GM23248 (cell line): ENCODE results near the gene AP2B1. TPM values are rescaled to one million over a fixed set of nuclear protein-coding genes. Genes with fewer than 3 reads are reported as not detected.
A peak's percentile ranks its signal among the peaks of the same experiment; 100 is the strongest.
"Not testable (repeated sequence)": the region's sequence is repeated elsewhere in the genome, so short reads cannot be mapped to it uniquely, and the experiment has no call there.

ENCODE experiments used
- DNase-seq: peaks from one replicate; pipeline ENCODE4 v3.0.0-alpha.2; 2015
- H2AFZ ChIP-seq: fragments of 200-600 bp; sonication (generic); 2 replicates; pipeline ENCODE4 v1.6.1; 2016; ENCODE audit warnings: antibody characterized with exemption
- H3F3A ChIP-seq: fragments of 200-600 bp; sonication (generic); 2 replicates; pipeline ENCODE4 v1.6.1; 2016; ENCODE audit warnings: mild to moderate bottlenecking, antibody characterized with exemption, mixed run types; ENCODE audit not compliant: insufficient read depth
- H3K27ac ChIP-seq: fragments of 200-600 bp; sonication (generic); 2 replicates; pipeline ENCODE4 v1.5.1; 2016; ENCODE audit warnings: mild to moderate bottlenecking
- H3K27me3 ChIP-seq: fragments of 200-600 bp; sonication (generic); replicated peaks from 2 replicates; pipeline ENCODE4 v1.6.1; 2016; ENCODE audit warnings: mild to moderate bottlenecking; ENCODE audit not compliant: insufficient read depth
- H3K36me3 ChIP-seq: fragments of 200-600 bp; sonication (generic); 2 replicates; pipeline ENCODE4 v1.6.1; 2016; ENCODE audit warnings: low read depth, mild to moderate bottlenecking
- H3K4me1 ChIP-seq: fragments of 200-600 bp; sonication (generic); 2 replicates; pipeline ENCODE4 v1.6.1; 2016; ENCODE audit warnings: mild to moderate bottlenecking; ENCODE audit not compliant: insufficient read depth
- H3K4me2 ChIP-seq: fragments of 200-600 bp; sonication (generic); one replicate; pipeline ENCODE4 v1.6.1; 2016; ENCODE audit warnings: mild to moderate bottlenecking; ENCODE audit not compliant: unreplicated experiment
- H3K4me3 ChIP-seq: fragments of 200-600 bp; sonication (generic); 2 replicates; pipeline ENCODE4 v1.5.1; 2016; ENCODE audit warnings: mild to moderate bottlenecking
- H3K79me2 ChIP-seq: fragments of 200-600 bp; sonication (generic); 2 replicates; pipeline ENCODE4 v1.6.1; 2016; ENCODE audit warnings: mild to moderate bottlenecking; ENCODE audit not compliant: insufficient read depth
- H3K9ac ChIP-seq: fragments of 200-600 bp; sonication (generic); 2 replicates; pipeline ENCODE4 v1.6.1; 2016; ENCODE audit warnings: mild to moderate bottlenecking
- H3K9me2 ChIP-seq: fragments of 200-600 bp; sonication (generic); 2 replicates; pipeline ENCODE4 v1.6.1; 2016; ENCODE audit warnings: mixed run types, mild to moderate bottlenecking, moderate library complexity; ENCODE audit not compliant: insufficient read depth
- H3K9me3 ChIP-seq: fragments of 200-600 bp; sonication (generic); one replicate; pipeline ENCODE4 v1.6.1; 2017; ENCODE audit warnings: low read depth
- H4K20me1 ChIP-seq: fragments of 200-600 bp; sonication (generic); 2 replicates; pipeline ENCODE4 v1.6.0; 2016; ENCODE audit not compliant: insufficient read depth
- EZH2 ChIP-seq: fragments of 200-600 bp; sonication (generic); IDR thresholded peaks from 2 replicates; pipeline ENCODE4 v1.6.1; 2018; ENCODE audit warnings: antibody characterized with exemption, mild to moderate bottlenecking; ENCODE audit not compliant: insufficient read depth, poor library complexity, severe bottlenecking
- EZH2phosphoT487 ChIP-seq: fragments of 200-600 bp; sonication (generic); IDR thresholded peaks from 2 replicates; pipeline ENCODE4 v1.6.1; 2018; ENCODE audit warnings: antibody characterized with exemption, moderate library complexity, mild to moderate bottlenecking, low read depth; ENCODE audit not compliant: insufficient read depth
- WGBS, 2 experiments: methylation state at CpG; one replicate each; pipeline ENCODE4 v1.1.6; 2015 to 2017; ENCODE audit warnings: low lambda C conversion rate in 2 of 2, low coverage in 1 of 2; ENCODE audit errors: missing lambda C conversion rate in 2 of 2; 5-methylcytosine and 5-hydroxymethylcytosine counted together
- in situ Hi-C: fragments of 300-500 bp; cut with MboI; formaldehyde crosslinking; loops from 2 replicates; pipeline ENCODE4 v1.15.0; 2020
- polyA plus RNA-seq: library from polyadenylated mRNA; unstranded; fragments of >200 nt; fragmentation: Nextera tagmentation; extraction: Ambion mirVana; gene quantifications from 2 replicates; pipeline ENCODE4 v1.2.1, GENCODE V29; 2016
- total RNA-seq: library from RNA; depleted of rRNA; stranded (reverse); fragments of >200 nt; shearing (Covaris generic); gene quantifications from 2 replicates; pipeline ENCODE4 v1.2.3, GENCODE V29; 2014

The AP2B1 gene
- total and polyA plus RNA-seq, 2 experiments from 2014 or later = 72.4 to 85.9 TPM

DNA sequence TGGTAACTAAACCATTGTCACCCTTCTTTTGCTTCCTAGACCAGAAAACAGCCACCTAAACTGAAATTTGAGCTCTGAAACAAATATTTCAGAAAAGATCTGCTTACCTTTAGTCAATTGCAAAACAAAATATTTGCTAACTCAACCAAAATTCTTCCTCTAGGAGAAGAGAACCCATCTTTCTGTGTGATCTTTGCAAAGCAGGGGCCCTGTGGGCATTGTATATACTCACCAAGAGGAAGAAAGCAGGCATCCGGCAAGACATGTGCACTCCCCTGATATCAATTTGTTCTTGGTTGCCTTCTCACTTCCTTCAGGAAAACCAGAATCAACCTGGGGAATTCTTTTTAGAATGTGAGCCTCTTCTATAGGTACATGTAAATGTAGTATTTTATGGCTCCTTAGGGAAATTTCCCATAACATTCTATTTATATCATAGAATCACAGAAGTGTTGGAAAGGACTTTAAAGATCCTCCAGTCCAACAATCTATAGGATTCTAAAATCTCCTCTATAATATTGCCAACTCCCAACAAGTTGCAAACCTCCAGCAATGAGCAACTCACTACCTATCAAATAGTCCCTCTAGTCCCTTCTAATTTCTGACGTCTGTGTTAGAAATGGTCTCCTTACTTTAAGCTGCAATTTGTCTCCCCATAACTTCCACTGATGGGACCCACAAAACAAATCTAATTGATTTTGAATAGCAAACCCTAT lies 27.5 kb upstream of the AP2B1 start:
- Histone ChIP-seq H3K4me3 (no peak overlapping the region), H3K79me2 (no peaks in the 10 kb centered on the region), H3K27me3 (peaks cover 31% of the 10 kb centered on the region; the same call in 1 of the 2 replicates), H3K9me2 (no peaks in the 10 kb centered on the region), H3K4me2 (no peak overlapping the region), H4K20me1 (no peaks in the 10 kb centered on the region), H3K36me3 (no peaks in the 10 kb centered on the region), H2AFZ (no peak overlapping the region), H3K4me1 (no peaks in the 10 kb centered on the region), H3K27ac (no peak overlapping the region), H3K9me3 (no peaks in the 10 kb centered on the region), H3F3A (no peaks in the 10 kb centered on the region), H3K9ac (no peak overlapping the region)
- in situ Hi-C loops = loop anchor here (10.0 kb wide), 1 partner anchor 55 kb away; no protein-coding TSS in a partner anchor
- DNase-seq = no peak
- WGBS, 2 experiments = 32 to 43% methylated on average over 2 of the region's 2 CpGs
- no peak for TF ChIP-seq EZH2
- no peak for TF ChIP-seq EZH2phosphoT487

DNA sequence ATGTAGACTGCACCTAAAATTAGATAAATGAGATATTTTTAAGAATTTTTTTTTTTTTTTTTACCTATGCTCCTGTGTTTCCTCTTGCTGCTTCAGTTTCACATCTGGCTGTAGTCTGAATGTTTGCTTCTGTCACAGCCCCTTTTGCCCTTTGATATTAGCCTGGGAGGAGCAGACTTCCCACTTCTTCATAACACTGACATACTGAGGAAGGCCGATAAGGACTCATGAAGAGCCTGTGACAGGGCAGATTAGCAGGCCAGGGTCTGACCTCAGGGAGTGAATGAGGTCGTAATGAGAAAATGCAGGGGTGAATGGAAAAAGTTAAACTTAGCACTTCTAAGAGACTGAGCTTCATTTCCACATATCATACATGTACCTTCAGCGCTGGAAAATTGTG lies 26.4 kb upstream of the AP2B1 start, which contains the start of gene SLFN14:
TSS of gene SLFN14 (minus strand) at position 117 of the 400 bp plus-strand sequence. CDS start 2,757 bp downstream, outside the sequence.
- Histone ChIP-seq H3K9me2 (no peaks in the 10 kb centered on the region), H3K27ac (no peak within 1 kb of the TSS), H3K9me3 (no peaks in the 10 kb centered on the region), H3K36me3 (no peaks in the 10 kb centered on the region), H3F3A (no peaks in the 10 kb centered on the region), H3K4me1 (no peaks in the 10 kb centered on the region), H3K9ac (no peak within 1 kb of the TSS), H2AFZ (no peak within 1 kb of the TSS), H3K27me3 (peaks cover 38% of the 10 kb centered on the region; the same call in 1 of the 2 replicates), H4K20me1 (no peaks in the 10 kb centered on the region), H3K4me2 (no peak within 1 kb of the TSS), H3K4me3 (no peak within 1 kb of the TSS), H3K79me2 (no peaks in the 10 kb centered on the region)
- in situ Hi-C loops = no loop called here
- TF ChIP-seq EZH2 (no peak), EZH2phosphoT487 (no peak)
- no peak for DNase-seq
- WGBS, 2 experiments = 49 to 56% methylated on average over 3 of the region's 3 CpGs

DNA sequence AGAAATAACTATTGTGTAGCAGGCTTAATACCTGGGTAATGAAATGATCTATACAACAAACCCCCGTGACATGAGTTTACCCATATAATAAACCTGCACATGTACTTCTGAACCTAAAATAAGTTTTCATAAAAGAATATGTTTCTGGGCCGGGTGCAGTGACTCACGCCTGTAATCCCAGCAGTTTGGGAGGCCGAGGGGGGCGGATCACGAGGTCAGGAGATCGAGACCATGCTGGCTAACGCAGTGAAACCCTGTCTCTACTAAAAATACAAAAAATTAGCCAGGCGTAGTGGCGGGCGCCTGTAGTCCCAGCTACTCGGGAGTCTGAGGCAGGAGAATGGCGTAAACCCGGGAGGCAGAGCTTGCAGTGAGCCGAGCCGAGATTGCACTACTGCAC lies 23.9 kb upstream of the AP2B1 start:
- H3K9me2 ChIP-seq, H3K27ac ChIP-seq, H2AFZ ChIP-seq, H3K4me2 ChIP-seq, H3K9me3 ChIP-seq, H3K9ac ChIP-seq, H3K4me3 ChIP-seq, DNase-seq, H3K79me2 ChIP-seq, H4K20me1 ChIP-seq, H3K4me1 ChIP-seq, in situ Hi-C loops, H3F3A ChIP-seq, H3K36me3 ChIP-seq: not testable (repeated sequence)
- whole genome bisulfite sequencing, 2 experiments = 62 to 71% methylated on average over 16 of the region's 16 CpGs
- H3K27me3 ChIP-seq = 0 out of 2 replicates have a peak, but pooled peaks cover 17% of the 10 kb centered on the region

DNA sequence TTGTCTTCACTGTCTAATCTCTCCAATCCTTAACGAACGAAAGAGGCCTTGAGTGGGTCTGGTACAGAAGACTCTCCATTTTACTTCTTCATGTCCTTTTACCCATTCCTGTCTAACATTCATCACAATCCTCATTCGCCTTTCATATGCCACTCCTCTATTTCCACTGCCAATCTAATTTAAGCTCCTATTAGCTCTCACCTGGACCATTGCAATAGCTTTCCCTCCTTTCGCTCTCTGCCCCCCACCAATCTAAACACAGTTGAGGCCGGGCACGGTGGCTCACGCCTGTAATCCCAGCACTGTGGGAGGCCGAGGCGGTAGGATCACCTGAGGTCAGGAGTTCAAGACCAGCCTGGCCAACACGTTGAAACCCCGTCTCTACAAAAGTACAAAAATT lies 20.2 kb upstream of the AP2B1 start:
- Histone ChIP-seq H3K79me2 (peaks cover 40% of the 10 kb centered on the region), H2AFZ (peak overlapping the region; percentile 96), H3F3A (no peaks in the 10 kb centered on the region), H3K4me3 (peak overlapping the region; percentile 100), H3K36me3 (no peaks in the 10 kb centered on the region), H3K27me3 (0 out of 2 replicates have a peak, but pooled peaks cover 9% of the 10 kb centered on the region), H4K20me1 (no peaks in the 10 kb centered on the region), H3K9ac (peak overlapping the region; percentile 94; the same call in 1 of the 2 replicates), H3K9me3 (no peaks in the 10 kb centered on the region), H3K4me1 (peaks cover 11% of the 10 kb centered on the region; the same call in 1 of the 2 replicates), H3K9me2 (no peaks in the 10 kb centered on the region), H3K4me2 (peak overlapping the region; percentile 85), H3K27ac (no peak overlapping the region)
- WGBS, 2 experiments = 60 to 64% methylated on average over 11 of the region's 11 CpGs
- in situ Hi-C loops = no loop called here
- no peak for DNase-seq
- TF ChIP-seq EZH2phosphoT487 (no peak), EZH2 (no peak)
